HepG2 (cell line): ENCODE results near the gene PDE2A. TPM values are rescaled to one million over a fixed set of nuclear protein-coding genes. Genes with fewer than 3 reads are reported as not detected.

Experiments
- CCDC6 ChIP-seq: sonication (generic); formaldehyde crosslinking; IDR thresholded peaks from 2 replicates; pipeline ENCODE4 v1.8.1; 2022; ENCODE audit warnings: mild to moderate bottlenecking, missing genetic modification reagents, moderate library complexity
- ELK4 ChIP-seq: sonication (generic); formaldehyde crosslinking; IDR thresholded peaks from 2 replicates; pipeline ENCODE4 v1.9.0; 2021; ENCODE audit warnings: missing genetic modification reagents, borderline replicate concordance
- HOXD1 ChIP-seq: sonication (generic); formaldehyde crosslinking; IDR thresholded peaks from 2 replicates; pipeline ENCODE4 v1.5.0; 2020; ENCODE audit warnings: missing genetic modification reagents
- NR1H2 ChIP-seq: sonication (generic); formaldehyde crosslinking; IDR thresholded peaks from 2 replicates; pipeline ENCODE4 v1.8.1; 2022; ENCODE audit warnings: low read depth, missing genetic modification reagents, borderline replicate concordance
- PRDM10 ChIP-seq: sonication (generic); formaldehyde crosslinking; IDR thresholded peaks from 2 replicates; pipeline ENCODE4 v1.4.0; 2020; ENCODE audit warnings: low read depth, missing genetic modification reagents
- PRDM4 ChIP-seq: sonication (generic); formaldehyde crosslinking; IDR thresholded peaks from 2 replicates; pipeline ENCODE4 v1.9.0; 2021; ENCODE audit warnings: missing genetic modification reagents, borderline replicate concordance
- TRAFD1 ChIP-seq: sonication (generic); formaldehyde crosslinking; IDR thresholded peaks from 2 replicates; pipeline ENCODE4 v1.5.1; 2020; ENCODE audit warnings: missing genetic modification reagents, mild to moderate bottlenecking, borderline replicate concordance
- ZBTB25 ChIP-seq: IDR thresholded peaks from 2 replicates; pipeline ENCODE4 v1.6.1; 2018; ENCODE audit warnings: missing genetic modification reagents
- ZNF274 ChIP-seq: sonication (generic); formaldehyde crosslinking; IDR thresholded peaks from 2 replicates; pipeline ENCODE4 v1.5.1; 2020; ENCODE audit warnings: mild to moderate bottlenecking, missing genetic modification reagents
- ZNF570 ChIP-seq: sonication (generic); formaldehyde crosslinking; IDR thresholded peaks from 2 replicates; pipeline ENCODE4 v1.4.0; 2020; ENCODE audit warnings: mild to moderate bottlenecking, missing genetic modification reagents, borderline replicate concordance
- polyA plus RNA-seq, 8 experiments: library from polyadenylated mRNA; depleted of rRNA in 3 of 8; stranded (reverse) in 7 of 8; unstranded in 1 of 8; fragments of >200 nt; fragmentation: Illumina TruSeq in 4 of 8; extraction: Trizol in 4 of 8; gene quantifications; 2 replicates each; pipeline versions ENCODE4 v1.2.1 to v1.2.3, GENCODE V29; 2011 to 2016; ENCODE audit warnings: low read depth in 4 of 8, missing spikeins in 1 of 8, mixed read lengths in 1 of 8; ENCODE audit not compliant: insufficient read depth in 1 of 8
- total RNA-seq, 5 experiments: library from RNA; depleted of rRNA; stranded (reverse); fragments of >200 nt; fragmentation: Illumina TruSeq; extraction: Trizol; gene quantifications; 2 replicates each; pipeline ENCODE4 v1.2.3, GENCODE V29; 2016; ENCODE audit warnings: low read depth in 1 of 5

PDE2A gene
- total and polyA plus RNA-seq, 2 of the 13 experiments (the other 11 are each of a cell fraction or from before 2014, with no cell fraction given), result 3.1 TPM; not detected in 1

- no peak for TF ChIP-seq TRAFD1 (CRISPR knock-in tag)
- no peak for TF ChIP-seq HOXD1 (CRISPR knock-in tag)
- no peak for TF ChIP-seq PRDM4 (CRISPR knock-in tag)
- no peak for TF ChIP-seq ZNF570 (CRISPR knock-in tag)
- no peak for TF ChIP-seq ZNF274 (CRISPR knock-in tag)
- TF ChIP-seq ELK4, result no peak
- no peak for TF ChIP-seq NR1H2 (CRISPR knock-in tag)
- no peak for TF ChIP-seq CCDC6 (CRISPR knock-in tag)
- TF ChIP-seq ZBTB25, result no peak
- TF ChIP-seq PRDM10 (CRISPR knock-in tag), result no peak
- TF ChIP-seq, all 625 proteins: peak for 0
Measured at GRCh38 chr11:72573855-72574445, 100.3 kb downstream of the PDE2A start (continued).
